KOPT-K1 (cell line): ENCODE results near the gene MARS2.
"Not testable (repeated sequence)": the region's sequence is repeated elsewhere in the genome, so short reads cannot be mapped to it uniquely, and the experiment has no call there.

Source experiments
- H3K27ac ChIP-seq: fragments of 200-600 bp; sonication (generic); 2 replicates; pipeline ENCODE4 v1.5.1; 2016; ENCODE audit warnings: antibody characterized with exemption, mild to moderate bottlenecking, low read depth, low read length; ENCODE audit not compliant: poor library complexity, severe bottlenecking
- H3K36me3 ChIP-seq: fragments of 200-600 bp; sonication (generic); 2 replicates; pipeline ENCODE4 v1.5.1; 2017; ENCODE audit warnings: antibody characterized with exemption, mild to moderate bottlenecking, low read length, moderate library complexity; ENCODE audit not compliant: insufficient read depth
- H3K9me3 ChIP-seq: fragments of 200-600 bp; sonication (generic); 2 replicates; pipeline ENCODE4 v1.5.1; 2017; ENCODE audit warnings: antibody characterized with exemption, low read length, mild to moderate bottlenecking; ENCODE audit not compliant: insufficient read depth, poor library complexity, severe bottlenecking

MARS2 gene

DNA sequence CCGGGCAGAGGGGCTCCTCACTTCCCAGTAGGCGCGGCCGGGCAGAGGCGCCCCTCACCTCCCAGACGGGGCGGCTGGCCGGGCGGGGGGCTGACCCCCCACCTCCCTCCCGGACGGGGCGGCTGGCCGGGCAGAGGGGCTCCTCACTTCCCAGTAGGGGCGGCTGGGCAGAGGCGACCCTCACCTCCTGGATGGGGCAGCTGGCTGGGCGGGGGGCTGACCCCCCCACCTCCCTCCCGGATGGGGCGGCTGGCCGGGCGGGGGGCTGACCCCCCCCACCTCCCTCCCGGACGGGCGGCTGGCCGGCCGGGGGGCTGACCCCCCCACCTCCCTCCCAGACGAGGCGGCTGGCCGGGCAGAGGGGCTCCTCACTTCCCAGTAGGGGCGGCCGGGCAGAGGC lies 9.2 kb upstream of the MARS2 start:
- H3K36me3 ChIP-seq, H3K9me3 ChIP-seq, H3K27ac ChIP-seq: not testable (repeated sequence)

DNA sequence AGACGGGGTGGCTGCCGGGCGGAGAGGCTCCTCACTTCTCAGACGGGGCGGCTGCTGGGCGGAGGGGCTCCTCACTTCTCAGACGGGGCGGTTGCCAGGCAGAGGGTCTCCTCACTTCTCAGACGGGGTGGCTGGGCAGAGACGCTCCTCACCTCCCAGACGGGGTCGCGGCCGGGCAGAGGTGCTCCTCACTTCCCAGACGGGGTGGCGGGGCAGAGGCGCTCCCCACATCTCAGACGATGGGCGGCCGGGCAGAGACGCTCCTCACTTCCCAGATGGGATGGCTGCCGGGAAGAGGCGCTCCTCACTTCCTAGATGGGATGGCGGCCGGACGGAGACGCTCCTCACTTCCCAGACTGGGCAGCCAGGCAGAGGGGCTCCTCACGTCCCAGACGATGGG lies 8.6 kb upstream of the MARS2 start:
- not testable (repeated sequence) for H3K27ac ChIP-seq, H3K9me3 ChIP-seq, H3K36me3 ChIP-seq

DNA sequence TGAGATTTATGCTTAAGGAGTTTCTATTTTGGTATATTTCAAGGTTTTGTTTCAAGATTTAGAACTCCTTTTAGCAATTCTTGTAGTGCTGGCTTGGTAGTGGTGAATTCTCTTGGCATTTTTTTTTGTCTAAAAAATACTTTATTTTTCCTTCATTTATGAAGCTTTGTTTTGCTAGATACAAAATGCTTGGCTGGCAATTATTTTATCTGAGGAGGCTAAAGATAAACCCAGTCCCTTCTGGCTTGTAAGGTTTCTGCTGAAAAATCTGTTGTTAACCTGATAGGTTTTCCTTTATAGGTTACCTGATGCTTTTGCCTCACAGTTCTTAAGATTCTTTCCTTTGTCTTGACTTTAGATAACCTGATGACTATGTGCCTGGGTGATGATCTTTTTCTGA lies 5.4 kb upstream of the MARS2 start:
- H3K9me3 ChIP-seq, H3K36me3 ChIP-seq, H3K27ac ChIP-seq: not testable (repeated sequence)

DNA sequence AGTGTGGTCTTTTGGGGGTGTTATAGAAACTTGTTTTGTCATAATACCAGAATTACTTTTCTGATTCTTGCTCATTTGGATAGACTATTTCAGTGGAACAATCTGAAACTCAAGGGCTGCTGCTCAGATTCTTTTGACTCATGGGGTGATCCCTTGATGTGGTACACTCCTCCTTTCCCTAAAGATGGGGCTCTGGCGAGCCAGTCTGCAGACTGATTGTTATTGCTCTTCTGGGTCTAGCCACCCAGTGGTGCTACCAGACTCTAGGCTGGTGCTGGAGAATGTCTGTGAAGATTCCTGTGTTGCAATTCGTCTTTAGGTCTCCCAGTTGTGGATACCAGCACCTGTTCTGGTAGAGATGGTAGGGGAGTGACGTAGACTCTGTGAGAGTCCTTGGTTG lies 4.2 kb upstream of the MARS2 start:
- no peak overlapping the region for H3K27ac ChIP-seq
- H3K36me3 ChIP-seq: no peaks in the 10 kb centered on the region
- no peaks in the 10 kb centered on the region for H3K9me3 ChIP-seq

DNA sequence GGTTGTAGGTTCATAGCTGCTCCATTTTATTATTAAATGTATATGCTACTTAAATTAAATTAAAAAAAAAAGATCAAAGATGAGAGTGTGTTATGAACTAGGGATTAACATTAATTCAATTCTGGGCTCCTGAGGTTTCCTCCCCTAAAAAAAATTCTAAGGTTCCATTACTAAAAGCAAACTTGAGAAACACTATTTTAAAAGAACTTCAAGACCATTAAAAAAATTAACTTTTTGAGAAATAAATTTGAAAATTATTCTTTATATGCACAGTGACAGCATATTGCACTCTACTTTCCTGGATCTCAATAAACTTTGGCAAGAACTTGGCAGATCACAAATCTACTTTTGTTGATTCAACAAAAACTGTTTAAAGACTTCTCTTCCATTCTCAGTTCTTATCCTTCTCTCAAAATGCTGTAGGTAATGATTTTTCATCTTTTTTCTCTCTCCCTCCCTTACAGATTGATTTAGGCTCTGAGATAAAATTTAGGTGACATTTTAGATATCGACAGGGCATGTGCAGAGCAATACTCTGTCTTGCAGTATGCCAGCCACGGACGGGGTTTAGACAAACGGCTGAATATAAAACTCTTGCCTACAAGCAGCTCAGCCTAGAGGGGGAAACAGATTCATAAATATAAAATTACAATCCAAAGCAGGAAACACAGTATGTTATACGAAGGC lies 592 bp upstream of the MARS2 start:
- Histone ChIP-seq H3K27ac (peak overlapping the region; percentile 79), H3K36me3 (peaks cover 13% of the 10 kb centered on the region), H3K9me3 (no peaks in the 10 kb centered on the region)

DNA sequence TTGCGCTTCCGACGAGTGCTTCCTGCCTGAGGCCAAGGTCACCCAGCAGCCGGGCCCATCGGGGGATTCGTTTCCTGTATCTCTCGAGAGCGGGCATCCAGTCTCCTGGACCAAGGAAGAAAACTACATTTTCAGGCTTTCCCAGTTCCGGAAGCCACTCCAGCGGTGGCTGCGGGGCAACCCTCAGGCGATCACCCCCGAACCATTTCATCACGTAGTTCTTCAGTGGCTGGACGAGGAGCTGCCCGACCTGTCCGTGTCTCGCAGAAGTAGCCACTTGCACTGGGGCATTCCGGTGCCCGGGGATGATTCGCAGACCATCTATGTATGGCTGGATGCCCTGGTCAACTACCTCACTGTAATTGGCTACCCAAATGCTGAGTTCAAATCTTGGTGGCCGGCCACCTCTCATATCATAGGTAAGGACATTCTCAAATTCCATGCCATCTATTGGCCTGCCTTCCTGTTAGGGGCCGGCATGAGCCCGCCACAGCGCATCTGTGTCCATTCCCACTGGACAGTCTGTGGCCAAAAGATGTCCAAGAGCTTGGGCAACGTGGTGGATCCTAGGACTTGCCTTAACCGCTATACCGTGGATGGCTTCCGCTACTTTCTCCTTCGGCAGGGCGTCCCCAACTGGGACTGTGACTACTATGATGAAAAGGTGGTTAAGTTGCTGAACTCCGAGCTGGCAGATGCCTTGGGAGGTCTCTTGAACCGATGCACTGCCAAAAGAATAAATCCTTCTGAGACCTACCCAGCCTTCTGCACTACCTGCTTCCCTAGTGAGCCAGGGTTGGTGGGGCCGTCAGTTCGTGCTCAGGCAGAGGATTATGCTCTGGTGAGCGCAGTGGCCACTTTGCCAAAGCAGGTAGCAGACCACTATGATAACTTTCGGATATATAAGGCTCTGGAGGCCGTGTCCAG lies 1.0 kb downstream of the MARS2 start:
- H3K27ac ChIP-seq: peak overlapping the region; percentile 79

DNA sequence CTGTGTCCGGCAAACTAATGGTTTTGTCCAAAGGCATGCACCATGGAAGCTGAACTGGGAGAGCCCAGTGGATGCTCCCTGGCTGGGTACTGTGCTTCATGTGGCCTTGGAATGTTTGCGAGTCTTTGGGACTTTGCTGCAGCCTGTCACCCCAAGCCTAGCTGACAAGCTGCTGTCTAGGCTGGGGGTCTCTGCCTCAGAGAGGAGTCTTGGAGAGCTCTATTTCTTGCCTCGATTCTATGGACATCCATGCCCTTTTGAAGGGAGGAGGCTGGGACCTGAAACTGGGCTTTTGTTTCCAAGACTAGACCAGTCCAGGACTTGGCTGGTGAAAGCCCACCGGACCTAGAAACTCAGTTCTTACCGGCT lies 1.7 kb downstream of the MARS2 start:
- Histone ChIP-seq H3K36me3 (peaks cover 32% of the 10 kb centered on the region), H3K9me3 (no peaks in the 10 kb centered on the region), H3K27ac (peak overlapping the region; percentile 19)

More for the DNA sequence above, 1.0 kb downstream of the MARS2 start:
- peaks cover 26% of the 10 kb centered on the region for H3K36me3 ChIP-seq
- no peaks in the 10 kb centered on the region for H3K9me3 ChIP-seq

DNA sequence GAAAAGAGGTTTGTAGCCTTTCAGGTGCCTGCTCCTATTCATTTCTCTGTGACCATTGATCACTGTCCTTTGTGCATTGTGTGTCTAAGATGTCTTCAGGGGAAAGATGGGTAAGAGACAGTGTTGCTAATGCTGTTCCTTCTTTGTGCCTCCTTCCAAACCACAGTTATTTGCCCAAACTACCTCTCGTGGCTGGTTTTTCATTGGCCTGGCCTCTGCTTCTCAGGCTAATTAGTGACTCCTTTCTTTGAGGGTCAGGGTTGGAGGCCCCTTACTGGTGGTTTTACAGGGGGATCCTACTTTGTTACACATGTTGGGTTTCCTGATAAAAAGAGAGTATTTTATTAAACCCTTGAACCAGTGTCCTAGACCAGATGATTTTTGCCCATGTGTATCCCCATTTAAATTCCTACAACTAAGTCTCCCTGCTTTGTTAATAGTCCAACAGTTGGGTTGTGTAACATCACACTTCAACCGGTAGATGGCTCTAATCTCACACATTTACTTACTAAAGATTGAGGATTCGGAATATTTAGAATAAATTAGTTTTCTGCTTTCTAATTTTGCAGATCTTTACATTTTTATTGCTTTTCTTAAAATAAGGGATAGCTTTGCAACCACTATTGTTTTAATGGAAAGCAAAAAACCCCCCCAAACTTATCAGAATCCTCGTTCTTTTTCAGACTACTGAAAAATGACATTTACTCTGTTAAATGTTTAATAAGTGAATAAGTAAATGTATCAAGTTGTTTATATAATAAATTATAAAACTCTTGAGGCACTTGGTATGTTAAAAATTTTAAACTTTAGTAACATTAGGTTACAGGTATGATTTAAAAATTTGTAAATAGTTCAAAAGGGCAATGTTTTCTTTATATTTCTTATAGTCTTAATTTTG lies 2.4 kb downstream of the MARS2 start:
- Histone ChIP-seq H3K27ac (peak overlapping the region; percentile 8), H3K36me3 (peaks cover 40% of the 10 kb centered on the region), H3K9me3 (no peaks in the 10 kb centered on the region)

DNA sequence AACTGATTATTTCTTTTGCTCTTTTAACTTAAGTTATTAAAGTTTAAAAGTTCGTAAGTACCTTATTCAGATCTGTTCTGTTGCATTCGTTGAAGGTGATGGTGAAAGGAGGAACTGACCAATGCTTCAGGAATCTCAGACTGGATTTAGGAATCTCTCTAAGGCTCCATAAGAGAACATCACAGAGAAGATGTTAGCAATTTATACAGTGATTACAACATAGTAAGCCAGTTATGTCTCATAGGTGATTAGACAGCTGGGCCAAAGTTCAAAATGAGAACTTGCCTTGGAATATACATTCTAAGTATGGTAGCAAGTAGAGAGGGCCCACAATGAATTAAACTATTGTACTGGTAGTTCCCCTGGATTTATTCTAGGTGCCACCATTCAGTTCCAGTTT lies 3.2 kb downstream of the MARS2 start:
- Histone ChIP-seq H3K9me3 (no peaks in the 10 kb centered on the region), H3K36me3 (peaks cover 48% of the 10 kb centered on the region), H3K27ac (no peak overlapping the region)

DNA sequence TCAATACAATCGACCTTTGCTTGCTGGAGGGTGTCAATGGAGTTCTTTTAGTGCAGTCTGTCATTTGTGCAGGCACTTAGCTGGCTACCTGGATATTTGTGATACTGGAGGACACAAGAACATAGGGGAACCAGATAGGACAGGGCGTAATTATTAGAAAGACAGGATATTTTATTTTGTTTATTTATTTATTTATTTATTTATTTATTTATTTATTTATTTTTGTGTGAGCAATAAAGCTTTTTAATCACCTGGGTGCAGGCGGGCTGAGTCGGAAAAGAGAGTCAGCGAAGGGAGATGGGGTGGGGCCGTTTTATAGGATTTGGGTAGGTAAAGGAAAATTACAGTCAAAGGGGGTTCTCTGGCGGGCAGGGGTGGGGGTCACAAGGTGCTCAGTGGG lies 4.0 kb downstream of the MARS2 start:
- not testable (repeated sequence) for H3K9me3 ChIP-seq
- peaks cover 51% of the 10 kb centered on the region for H3K36me3 ChIP-seq

DNA sequence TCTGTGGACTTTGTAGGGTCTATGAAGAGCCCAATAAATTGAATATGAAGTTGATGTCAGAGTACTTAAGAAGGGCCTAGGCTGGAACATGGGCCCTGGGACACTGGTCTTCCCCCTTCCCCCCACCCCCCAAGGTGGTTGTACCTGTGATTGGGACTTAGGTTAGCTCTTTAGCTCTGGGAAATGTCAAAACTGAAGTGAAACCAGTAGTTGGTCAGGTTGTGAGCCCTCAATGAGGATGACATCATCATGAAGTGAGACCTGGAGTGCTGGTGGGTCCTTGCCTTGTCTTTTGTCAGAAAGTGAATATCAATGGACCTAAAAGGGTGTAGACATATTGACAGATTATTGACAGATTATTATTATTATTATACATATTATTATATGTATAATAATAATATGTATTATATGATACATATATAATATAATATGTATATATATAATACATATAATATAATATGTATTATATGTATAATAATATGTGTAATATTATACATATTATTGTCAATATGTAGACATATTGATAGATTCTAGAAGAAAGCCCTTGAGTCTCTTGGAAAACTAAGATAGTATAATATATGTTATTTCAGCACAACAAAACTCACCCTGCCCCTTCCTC lies 5.4 kb downstream of the MARS2 start:
- Histone ChIP-seq H3K9me3 (no peaks in the 10 kb centered on the region), H3K36me3 (peaks cover 57% of the 10 kb centered on the region), H3K27ac (no peak overlapping the region)

More for the DNA sequence above, 4.0 kb downstream of the MARS2 start:
- H3K27ac ChIP-seq: not testable (repeated sequence)

DNA sequence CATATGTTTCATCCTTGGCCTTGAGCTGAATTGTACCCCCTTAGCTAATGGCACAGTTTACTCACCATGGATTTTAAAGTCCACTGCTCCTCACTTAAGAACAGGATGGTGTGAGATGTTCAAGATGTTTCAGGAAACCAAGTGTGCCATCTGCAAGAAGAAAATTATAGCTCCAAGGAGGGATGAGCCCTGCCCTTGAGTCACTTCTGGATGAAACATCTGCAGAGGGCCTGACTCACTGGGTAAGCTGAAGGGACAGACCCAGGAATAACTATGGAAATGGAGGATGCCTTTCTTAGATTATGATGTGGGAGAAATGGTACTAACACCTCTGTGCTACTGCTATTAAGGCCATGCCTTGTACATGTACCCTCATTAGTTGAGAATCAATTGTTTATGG lies 6.4 kb downstream of the MARS2 start:
- peaks cover 57% of the 10 kb centered on the region for H3K36me3 ChIP-seq
- no peaks in the 10 kb centered on the region for H3K9me3 ChIP-seq
- H3K27ac ChIP-seq: no peak overlapping the region

DNA sequence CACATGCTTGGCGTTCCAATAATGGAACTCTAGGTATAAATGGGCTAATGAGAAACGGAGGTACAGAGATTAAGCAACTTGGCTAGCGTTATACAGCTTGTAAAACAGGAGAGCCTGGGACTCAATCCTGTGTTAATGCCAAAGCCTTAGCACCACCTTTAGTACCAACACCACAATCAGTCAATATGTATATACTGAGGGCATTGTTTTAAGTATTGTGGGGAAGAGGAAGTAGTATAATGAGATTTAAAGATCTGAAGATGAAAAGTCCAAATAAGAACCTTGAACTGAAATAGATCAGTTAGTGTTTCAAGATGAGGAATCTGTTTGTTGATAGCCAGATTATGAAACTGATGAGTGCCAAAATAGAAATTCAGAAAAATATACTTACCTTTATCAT lies 8.1 kb downstream of the MARS2 start:
- Histone ChIP-seq H3K9me3 (no peaks in the 10 kb centered on the region), H3K27ac (no peak overlapping the region), H3K36me3 (peaks cover 54% of the 10 kb centered on the region)

DNA sequence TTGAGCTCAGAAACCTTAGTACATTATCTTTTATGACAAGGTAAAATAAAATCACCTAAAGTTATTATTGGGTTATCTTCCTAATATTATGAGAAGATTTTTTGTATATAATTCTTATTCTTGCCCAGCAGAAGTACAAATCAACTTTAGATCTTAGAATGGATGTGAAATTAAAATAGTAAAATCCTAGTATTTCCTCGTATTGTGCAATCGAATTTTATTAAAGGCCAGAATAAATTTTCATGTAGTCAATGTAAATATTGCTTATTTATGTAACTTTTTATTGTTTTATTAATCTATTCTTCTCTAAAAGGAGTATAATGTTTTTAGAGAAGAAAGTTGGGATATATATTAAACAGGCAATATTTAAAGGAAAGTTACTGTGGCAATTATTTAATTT lies 12.7 kb downstream of the MARS2 start:
- no peaks in the 10 kb centered on the region for H3K9me3 ChIP-seq
- peaks cover 14% of the 10 kb centered on the region for H3K36me3 ChIP-seq
- no peak overlapping the region for H3K27ac ChIP-seq

DNA sequence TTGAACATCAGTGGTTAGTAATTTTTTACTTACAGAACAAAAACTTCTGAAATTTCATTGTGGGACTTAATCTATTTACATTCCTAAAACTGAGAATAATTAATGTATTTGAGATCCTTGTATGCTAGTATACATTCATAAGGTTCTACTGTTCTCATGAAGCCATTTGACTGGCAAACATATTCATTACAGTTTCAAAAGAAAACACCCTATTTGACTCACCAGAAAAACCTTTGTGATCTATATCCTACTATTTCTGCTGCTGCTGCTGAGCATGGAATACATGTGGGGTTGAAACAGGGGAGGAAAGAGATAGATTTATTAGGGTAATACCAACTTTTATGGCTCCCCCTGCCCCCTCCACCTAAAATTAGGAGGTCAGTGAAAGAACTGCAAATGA lies 21.8 kb downstream of the MARS2 start:
- Histone ChIP-seq H3K9me3 (no peaks in the 10 kb centered on the region), H3K36me3 (no peaks in the 10 kb centered on the region)

More for the DNA sequence above, 21.8 kb downstream of the MARS2 start:
- no peak overlapping the region for H3K27ac ChIP-seq
